Middle frontal gyrus (tissue), 1 donor: ENCODE measurements around the gene TRAF7.

Experiments used
- DNase-seq: peaks from one replicate; pipeline ENCODE4 v3.0.0-alpha.2; 2015; ENCODE audit warnings: low spot score; ENCODE audit errors: extremely low spot score

Gene TRAF7

DNA sequence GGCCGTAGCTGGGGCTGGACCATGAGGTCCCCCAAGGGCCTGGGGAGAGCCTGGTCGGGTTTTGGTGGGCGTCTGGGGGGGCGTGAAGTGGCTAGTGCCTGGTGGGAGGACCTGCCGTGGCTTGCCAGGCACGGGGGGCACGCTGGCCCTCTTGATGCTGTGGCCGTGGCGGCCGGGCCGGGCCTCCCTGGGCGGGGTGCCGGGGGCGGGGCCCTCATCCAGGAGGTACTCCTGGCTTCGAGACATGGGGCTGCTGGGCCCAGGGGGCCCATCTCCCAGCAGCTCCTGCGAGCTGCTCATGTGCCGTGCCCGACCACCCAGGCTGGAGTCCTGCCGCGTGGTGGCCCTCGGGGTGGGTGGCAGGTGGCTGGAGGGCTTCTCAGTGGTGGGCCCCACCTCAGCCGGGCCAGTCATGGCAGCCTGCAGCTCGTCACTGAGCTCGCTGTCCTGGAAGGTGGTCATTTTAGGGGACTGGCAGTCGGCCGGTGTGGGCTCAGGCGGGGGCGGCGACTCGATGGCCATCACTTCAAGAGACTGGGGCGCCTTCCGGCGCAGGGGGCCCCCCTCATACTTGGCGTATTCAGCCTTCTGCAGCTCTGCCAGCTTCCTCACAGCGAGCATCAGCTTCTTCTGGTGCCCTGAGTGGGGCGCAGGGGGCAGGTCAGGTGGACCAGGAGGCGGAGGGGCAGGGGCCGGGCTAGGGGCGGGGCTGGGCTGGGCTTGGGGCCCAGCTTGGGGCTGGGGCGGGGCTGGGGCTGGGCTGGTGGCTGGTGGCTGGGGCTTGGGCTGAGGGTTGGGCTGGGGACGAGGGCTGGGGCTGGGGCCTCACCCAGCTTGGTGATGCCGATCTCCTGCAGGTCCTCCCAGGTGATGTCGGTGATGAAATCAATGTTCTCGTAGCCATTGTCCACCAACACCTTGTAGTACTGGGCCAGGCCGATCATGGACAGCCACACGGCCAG, 25.7 kb downstream of the TRAF7 start:
- no peak for DNase-seq

DNA sequence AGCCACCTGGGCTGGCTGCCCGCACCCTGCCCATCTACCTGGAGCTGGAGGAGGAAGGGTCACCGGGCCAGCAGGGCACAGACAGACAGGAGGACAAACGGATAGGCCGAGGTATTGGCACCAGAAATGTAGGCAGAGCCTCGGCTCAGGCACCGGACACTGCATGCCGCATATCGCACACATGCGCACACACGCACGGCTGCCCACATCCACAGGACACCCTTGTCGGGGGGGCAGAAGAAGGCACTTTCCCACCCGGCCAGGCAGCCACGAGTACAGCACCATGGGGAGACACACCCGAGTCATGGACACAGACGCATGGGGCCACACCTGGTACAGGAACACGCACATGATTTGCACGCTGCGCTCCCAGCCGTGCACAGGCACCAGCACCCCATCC, 26.4 kb downstream of the TRAF7 start:
- DNase-seq, result no peak

DNA sequence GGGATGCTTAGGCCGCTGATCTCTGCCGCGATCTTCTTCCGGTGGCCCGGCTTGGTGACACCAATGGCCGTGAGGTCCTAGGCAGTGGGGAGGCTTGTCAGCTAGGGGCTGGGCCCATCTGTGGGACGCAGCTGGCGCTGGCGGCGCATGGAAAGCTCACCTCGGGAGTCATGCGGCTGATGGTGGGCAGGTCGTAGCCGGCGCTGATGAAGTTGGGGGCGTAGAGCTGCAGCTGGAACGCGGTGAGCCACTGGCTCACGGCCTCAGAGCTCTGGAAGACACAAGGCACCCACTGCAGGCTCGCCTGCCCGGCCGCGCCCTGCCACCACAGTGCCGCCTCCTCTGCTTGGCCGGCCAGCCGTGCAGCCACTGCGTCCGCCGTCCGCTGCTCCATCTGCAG, 28.1 kb downstream of the TRAF7 start:
- DNase-seq, result no peak

DNA sequence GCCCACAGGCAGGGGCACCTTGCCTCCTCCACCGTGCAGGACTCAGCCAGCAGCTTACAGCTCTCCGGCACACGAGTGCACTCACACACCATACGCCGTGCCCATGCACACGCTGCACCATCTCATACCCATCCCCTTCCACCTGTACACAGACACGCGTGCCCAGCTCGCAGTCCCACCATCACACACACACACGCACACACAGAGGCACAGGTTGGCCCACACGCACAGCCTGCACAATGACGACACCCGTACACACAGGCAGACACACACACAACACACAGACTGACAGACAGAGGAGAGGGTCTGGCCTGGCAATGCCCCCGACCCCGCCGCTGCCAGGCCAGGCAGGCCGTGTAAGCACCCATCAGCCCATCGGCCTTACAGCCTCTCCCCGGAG, 28.8 kb downstream of the TRAF7 start:
- no peak for DNase-seq

DNA sequence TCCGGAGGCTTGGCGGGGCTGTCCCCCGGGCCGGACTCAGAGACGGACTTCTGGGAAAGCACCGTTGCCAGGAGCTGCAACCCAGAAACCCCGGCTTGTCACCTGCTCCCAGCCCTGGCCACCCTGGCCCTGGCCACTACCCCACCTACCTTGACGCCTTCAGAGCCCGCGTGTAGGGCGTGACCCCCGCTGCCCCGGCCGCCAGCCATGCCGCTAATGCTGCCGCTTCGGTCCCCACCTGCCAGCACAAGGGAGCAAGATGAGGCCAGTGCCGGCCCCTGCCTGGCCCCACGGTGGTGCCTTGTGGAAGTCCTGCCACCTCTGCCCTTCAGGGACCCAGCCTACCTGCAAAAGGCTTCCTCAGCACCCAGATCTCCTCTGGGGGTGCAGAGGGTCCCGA, 29.4 kb downstream of the TRAF7 start:
- no peak for DNase-seq

DNA sequence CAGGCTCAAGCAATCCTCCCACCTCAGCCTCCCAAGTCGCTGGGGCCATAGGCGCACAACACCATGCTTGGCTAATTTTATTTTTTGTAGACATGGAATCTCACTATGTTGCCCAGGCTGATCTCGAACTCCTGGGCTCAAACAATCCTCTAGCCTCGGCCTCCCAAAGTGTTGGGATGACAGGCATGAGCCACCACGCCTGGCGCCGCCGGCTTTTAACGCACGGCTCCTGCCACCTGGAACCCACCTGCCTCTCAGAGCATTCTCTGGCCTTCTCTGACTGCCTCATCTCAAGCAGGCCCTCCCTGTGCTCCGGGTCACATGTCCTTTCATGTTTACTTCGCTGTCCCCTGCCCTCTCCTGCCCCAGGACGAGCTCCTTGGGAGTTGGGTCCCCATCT, 30.5 kb downstream of the TRAF7 start:
- DNase-seq, result no peak

DNA sequence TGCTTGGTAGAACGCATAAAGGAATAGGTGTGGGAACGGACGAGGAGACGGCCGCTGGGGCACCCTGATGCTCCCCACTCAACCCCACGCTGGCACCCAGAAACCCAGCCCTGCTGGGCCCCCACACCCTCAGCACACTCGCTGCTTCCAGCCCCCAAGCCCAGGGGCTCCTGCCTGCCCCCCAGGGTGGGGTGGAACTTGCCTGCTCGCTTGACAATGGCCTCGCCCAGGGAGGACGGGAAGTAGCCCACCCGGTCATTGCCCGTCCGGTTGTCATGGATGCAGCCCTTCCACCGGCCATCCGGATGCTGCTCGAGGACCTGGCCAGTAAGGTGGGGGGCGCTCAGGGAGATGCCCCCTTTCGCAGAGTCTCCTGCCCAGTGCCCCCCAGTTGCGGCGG, 30.9 kb downstream of the TRAF7 start:
- no peak for DNase-seq

DNA sequence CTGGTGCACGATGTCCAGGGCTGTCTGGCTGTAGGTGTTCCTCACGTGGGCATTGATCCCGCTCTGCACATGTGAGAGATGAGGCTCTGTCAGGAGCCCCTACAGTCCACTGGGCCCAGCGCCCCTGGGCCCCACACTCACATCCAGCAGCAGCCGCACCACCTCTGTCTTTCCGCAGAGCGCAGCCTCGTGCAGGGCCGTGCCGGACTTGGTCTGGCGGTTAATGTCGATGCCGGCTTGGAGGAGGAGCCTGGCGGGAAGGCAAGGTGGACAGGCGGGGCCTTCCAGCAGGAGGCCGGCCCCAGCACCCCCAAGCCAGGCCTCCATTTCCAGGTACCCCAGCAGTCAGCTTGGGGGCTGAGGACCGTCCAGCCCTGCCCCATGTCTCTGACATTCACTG, 31.6 kb downstream of the TRAF7 start:
- no peak for DNase-seq

DNA sequence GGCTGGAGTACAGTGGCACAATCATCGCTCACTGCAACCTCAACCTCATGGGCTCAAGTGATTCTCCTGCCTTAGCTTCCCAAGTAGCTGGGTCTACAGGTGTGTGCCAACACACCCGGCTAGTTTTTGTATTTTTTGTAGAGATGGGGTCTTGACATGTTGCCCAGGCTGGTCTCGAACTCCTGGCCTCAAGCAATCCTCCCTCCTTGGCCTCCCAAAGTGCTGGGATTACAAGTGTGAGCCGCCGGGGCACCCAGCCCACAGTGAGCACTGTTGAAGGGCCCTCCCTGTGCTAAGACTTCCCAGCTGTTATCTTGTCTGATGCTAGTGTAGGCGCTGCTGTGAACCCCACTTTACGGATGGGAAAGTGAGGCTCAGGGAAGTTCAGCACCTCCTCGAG, 32.8 kb downstream of the TRAF7 start:
- no peak for DNase-seq

DNA sequence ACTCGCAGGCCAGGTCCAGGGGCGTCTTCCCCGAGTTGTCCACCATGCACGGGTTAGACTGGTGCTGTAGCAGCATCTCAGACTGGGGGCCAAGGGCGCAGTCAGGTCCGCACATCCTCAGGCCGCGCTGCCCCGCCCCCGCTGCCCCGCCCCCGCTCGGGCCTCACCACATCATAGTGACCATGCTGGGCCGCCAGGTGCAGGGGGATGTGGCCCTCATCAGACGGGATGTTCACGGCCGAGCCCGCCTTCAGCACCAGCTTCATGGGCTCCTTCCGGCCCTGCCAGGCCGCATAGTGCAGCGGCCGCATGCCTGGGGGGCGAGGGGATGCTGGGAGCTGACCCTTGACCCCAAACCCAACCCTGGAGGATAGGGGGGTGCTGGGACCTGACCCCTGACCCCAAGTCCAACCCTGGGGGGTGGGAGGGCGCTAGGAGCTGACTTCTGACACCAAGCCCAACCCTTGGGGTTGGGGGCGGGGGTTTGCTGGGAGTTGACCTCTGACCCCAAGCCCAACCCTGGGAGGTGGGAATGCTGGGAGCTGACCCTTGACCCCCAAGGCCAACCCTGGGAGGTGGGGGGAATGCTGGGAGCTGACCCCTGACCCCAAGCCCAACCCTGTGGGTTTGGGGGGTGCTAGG, 33.8 kb downstream of the TRAF7 start:
- DNase-seq, result no peak

DNA sequence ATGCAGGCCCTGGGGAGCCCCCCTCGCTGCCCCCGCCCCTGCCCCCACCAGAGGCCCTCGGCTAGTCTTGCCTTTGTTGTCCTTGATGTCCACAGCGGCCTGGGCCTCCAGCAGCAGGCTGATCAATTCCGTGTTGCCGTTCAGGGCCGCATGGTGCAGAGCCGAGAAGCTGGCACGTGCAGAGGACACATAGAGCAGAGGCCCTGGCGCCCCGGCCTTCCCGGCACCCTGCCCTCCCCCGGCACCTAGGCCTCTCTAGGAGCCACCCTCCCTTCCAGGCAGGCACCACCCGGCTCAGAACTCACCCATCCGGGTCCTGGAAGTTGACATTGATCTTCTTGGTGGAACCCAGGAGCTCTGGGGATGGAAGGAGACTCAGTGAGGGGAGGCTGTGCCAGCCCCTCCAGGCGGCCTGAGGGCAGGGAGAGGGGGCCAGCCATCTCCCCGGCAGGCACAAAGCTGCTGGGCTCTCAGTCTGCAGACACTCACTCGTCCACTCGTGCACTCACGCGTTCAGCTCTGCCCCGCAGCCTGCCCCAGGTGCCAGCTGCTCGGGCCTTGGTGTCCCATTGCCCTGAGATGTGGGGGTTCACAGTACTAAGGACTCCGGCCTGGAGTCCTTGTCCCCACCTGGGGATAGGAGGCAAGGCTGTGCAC, 34.5 kb downstream of the TRAF7 start:
- DNase-seq, result no peak

DNA sequence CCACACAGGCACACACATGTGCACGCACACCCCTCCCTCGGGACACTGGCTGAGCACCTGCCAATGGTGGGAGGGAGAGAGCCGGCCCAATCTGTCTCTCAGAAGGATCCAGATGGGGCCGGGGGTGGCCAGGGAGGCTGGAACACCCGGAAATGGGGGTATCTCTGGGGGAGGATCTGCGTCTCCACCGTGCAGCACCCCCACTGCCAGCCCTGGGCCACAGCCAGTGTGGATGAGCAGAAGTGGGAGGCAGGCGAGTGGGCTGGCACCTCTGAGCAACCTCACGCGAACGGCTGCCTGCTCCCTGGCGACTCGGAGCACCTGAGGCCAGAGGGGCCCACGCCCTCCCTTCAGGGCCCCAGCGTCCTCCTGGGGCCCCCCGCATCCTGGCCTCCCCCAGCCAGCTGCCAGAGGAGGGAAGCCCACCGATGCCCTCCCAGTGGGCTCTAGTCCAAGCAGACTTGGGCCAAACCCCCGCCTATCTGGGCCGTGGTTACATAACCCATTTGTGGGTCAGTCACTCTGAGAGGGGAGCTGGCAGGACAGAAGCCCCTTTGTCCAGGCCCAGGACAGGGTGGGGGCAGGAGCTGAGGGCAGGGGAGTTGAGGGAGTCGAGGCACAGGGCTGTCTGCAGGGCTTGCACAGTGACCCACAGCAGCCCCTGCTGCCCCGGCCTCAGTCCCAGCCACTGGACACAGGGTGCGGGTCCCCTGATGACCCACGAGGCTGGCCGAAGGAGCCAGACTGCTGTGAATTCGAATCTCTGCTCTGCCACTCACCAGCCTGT, 35.3 kb downstream of the TRAF7 start:
- DNase-seq, result no peak

DNA sequence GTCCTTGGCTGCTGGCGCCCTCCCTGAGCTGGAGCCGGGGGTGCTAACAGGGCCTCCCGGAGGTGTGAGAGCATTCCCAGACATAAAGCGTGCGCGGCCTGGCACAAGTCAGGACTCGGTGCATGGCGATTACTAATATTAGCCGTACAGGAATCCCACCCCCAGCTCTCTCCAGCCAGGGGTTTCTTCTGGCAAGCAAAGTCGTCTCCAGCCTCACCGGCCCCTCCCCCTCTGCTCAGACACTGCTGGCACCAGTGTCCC, 35.8 kb downstream of the TRAF7 start:
- DNase-seq, result no peak

DNA sequence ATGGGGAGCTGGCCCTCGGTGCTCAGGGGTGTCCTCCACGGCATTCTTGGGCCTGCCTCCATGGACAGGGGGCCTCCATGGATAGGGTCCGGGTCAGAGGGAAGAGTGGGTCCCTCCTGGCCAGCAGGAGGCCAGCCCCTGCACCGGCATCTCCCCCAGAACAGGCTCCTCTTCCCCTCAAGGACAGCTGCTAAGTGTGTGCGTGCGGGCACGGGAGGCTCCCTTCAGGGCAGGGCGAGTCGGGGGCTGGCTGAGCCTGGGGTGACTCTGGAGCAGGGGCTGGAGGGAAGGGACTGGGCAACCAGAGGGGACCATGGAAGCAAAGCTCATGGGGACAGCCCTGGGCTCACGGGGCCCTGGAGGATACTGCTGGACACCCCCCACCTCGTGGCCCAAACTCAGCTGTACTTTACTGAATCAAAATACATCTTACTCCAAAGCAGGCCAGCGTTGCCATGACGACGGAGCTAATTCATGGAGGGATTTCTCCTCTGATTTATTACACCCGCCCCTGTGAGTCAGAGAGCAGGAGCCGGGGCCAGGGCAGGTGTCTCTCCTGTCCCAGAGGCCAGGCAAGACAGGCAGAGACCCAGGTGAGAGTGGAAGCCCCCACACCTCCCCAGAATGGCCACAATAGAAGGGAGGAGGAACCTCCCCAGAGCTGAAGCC, 38.7 kb downstream of the TRAF7 start:
- DNase-seq, result no peak

DNA sequence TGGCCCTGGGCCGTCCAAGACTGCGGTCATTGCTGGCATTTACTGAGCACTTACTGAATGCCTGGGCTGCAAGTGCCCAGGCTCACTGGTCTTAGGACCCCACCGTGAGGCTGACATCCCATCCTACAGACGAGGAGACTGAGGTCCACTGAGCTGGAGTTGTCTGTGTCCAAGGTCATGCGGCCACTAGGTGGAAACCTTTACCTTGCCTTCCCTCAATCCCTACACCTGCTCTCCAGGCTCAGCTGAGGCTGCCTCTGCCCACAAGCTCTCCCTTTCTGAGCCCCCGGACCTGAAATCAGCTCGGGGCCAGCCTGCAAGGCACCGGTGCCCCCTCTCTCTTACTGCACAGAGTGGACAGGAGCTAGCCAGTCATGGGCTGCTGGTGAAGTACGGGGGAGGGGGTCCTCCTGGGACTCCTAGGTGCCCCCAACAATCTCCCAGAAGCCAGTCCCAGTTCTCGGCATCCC, 39.3 kb downstream of the TRAF7 start:
- DNase-seq, result no peak

DNA sequence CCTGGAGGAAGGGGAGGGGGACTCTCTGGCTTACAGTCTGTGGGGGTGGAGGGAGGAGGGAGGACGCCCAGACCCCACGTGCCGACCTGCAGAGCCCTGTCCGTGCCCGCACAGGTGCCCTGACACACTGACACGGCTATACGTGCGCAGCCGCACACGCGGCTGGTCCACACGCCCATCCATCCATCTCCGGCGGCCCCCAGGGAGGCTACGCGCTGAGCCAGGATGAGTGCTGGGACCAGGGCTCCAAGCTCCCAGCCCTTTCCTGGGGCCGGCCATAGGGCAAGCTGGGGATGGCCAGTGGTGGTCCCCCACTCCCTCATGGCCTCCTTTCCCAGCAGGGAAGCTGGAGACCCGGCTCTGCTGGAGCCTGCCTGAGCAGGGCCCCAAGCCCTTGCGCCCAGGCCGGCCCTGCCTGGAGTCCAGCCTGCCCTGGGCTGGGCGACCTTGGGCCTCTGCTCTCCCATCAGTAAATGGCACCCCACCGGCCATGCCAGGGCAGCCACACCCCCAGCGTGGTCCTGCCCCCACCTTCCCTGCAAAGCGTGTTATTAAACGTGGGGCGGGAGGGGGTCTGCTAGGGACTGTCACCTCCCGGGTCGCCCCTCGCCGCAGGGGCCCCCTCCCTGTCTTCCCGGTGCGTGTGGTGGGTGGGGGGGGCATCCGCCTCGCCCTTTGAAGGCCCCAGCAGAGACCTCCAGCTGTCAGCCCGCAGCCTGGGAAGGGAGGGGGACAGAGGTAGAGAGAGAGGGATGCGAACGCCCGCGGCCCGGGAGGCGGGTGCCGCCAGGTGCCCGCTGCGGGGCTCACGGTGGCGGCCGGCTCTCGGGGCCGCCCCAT, 40.0 kb downstream of the TRAF7 start:
- DNase-seq, result no peak

DNA sequence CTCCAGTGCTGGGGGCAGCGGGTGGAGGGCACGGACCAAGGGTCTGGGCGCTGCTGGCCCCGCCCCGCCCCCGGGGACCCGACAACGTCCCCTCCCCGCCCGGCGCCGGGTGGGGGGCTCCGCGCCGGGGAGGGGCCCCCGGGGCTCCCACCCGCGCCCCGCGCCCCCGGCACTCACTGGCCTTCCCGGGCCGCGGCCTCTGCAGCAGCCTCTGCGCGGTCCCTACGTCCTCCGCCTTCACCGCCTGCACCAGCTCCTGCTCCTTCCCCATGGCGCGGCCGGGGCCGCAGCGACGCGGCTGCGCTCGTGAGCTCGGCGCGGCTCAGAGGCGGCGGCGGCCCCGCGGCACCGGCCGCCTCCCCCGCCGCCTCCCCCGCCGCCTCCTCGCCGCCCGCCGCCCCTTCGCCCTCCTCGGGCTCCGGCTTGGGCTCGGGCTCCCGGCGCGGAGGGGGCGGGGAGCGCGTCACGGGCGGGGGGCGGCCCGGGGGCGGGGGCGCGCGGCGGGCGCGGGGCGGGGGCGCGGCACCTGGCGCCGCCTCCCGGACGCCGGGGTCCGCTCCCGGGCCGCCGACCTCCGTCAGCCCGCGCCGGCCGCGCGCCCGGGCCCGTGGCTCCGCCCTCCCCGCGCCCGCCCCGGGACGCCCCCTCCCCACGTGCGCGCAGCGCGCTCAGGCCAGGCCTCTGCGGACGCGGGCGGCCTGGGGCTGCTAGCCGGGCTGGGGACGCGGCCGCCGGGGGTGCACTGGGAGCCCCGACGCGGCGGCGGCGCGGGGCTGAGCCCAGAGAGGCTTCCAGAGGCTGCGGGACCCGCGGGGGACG, 40.8 kb downstream of the TRAF7 start, which contains the start of gene CASKIN1:
Gene CASKIN1 (minus strand): TSS at position 444 of the 819 bp plus-strand sequence. CDS start 173 bp downstream, at position 271.
- DNase-seq, result no peak

DNA sequence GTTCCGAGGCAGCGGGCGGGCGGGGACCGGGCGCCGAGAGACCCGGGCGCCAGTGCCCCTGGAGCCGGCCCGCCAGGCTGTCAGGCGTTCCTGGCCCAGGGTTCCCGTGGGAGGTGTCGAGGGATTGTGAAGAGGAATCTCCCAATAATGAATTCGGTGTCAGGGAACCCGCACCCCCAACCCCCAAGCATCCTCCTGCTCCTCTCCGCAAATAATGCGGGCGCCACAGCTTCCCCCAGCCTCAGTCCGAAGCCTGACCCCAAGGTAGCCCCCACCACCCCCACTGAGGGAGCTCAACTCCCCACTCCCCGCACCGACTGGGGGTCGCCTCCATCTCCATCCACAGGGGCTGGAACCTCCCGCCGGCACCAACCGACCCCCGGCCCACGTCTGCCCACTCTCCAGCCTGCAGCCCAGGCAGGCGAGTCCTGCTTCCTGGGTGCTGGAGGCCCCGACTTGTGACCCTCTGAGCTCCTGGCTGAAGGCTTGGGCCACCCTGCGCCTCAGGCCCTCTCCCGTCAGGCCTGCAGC, 41.5 kb downstream of the TRAF7 start:
- no peak for DNase-seq

DNA sequence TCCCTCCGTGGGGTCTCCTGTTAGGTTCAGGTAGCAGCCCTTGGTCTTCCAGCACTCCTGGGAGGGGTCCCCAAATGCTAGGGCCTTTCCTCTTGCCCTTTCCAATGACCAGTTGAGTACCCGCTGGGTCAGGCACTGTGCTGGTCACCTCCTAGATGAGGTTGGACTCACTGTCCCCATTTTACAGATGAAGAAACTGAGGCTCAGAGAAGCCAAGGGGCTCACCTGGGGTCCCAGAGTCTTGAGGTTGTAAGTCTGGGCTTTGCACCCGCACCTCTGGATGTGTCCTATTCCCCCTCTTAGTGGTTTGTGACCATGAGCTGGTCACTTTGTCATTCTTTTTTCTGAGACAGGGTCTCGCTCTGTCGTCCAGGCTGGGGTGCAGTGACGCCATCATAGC, 42.2 kb downstream of the TRAF7 start:
- DNase-seq, result no peak
